Smooth muscle cell (in vitro differentiated cells): ENCODE results near the gene MYZAP. TPM values are rescaled to one million over a fixed set of nuclear protein-coding genes. Genes with fewer than 3 reads are reported as not detected.
A peak's percentile ranks its signal among the peaks of the same experiment; 100 is the strongest.

Source experiments
- DNase-seq: peaks from one replicate; lab custom pipeline; 2025; ENCODE audit not compliant: unreplicated experiment; lab: John Stamatoyannopoulos, UW
- H2AFZ ChIP-seq: fragments of 200-600 bp; sonication (generic); 2 replicates; pipeline ENCODE4 v1.6.0; 2016; ENCODE audit warnings: antibody characterized with exemption, low read depth, mild to moderate bottlenecking
- H3F3A ChIP-seq: fragments of 200-600 bp; sonication (generic); 2 replicates; pipeline ENCODE4 v1.6.0; 2017; ENCODE audit warnings: antibody characterized with exemption, low read depth
- H3K27ac ChIP-seq: fragments of 200-600 bp; sonication (generic); 2 replicates; pipeline ENCODE4 v1.5.1; 2016; ENCODE audit warnings: low read depth, mild to moderate bottlenecking
- H3K27me3 ChIP-seq: fragments of 200-600 bp; sonication (generic); 2 replicates; pipeline ENCODE4 v1.6.1; 2016; ENCODE audit warnings: low read depth, mild to moderate bottlenecking
- H3K36me3 ChIP-seq: fragments of 200-600 bp; sonication (generic); 2 replicates; pipeline ENCODE4 v1.5.1; 2016; ENCODE audit warnings: low read depth
- H3K4me1 ChIP-seq: fragments of 200-600 bp; sonication (generic); 2 replicates; pipeline ENCODE4 v1.5.1; 2016; ENCODE audit warnings: low read depth
- H3K4me2 ChIP-seq: fragments of 200-600 bp; sonication (generic); 2 replicates; pipeline ENCODE4 v1.6.0; 2016; ENCODE audit warnings: mild to moderate bottlenecking
- H3K4me3 ChIP-seq: fragments of 200-600 bp; sonication (generic); 2 replicates; pipeline ENCODE4 v1.5.1; 2016; ENCODE audit warnings: mild to moderate bottlenecking
- H3K79me2 ChIP-seq: fragments of 200-600 bp; sonication (generic); 2 replicates; pipeline ENCODE4 v1.6.0; 2016; ENCODE audit warnings: low read depth, mild to moderate bottlenecking
- H3K9ac ChIP-seq: fragments of 200-600 bp; sonication (generic); 2 replicates; pipeline ENCODE4 v1.6.0; 2016; ENCODE audit warnings: low read depth
- H3K9me3 ChIP-seq: fragments of 200-600 bp; sonication (generic); replicated peaks from 2 replicates; pipeline ENCODE4 v1.5.1; 2016; ENCODE audit warnings: low read depth
- H4K20me1 ChIP-seq: fragments of 200-600 bp; sonication (generic); 2 replicates; pipeline ENCODE4 v1.6.0; 2016; ENCODE audit warnings: low read depth
- WGBS: methylation state at CpG from one replicate; pipeline ENCODE4 v1.1.7; 2016; ENCODE audit warnings: low lambda C conversion rate; 5-methylcytosine and 5-hydroxymethylcytosine counted together
- polyA plus RNA-seq: library from polyadenylated mRNA; unstranded; fragments of >200 nt; fragmentation: Nextera tagmentation; extraction: Ambion mirVana; gene quantifications from 2 replicates; pipeline ENCODE4 v1.2.1, GENCODE V29; 2016
- total RNA-seq: library from RNA; depleted of rRNA; stranded (reverse); fragments of >200 nt; gene quantifications from 2 replicates; pipeline ENCODE4 v1.2.3, GENCODE V29; 2014
- TF ChIP-seq, protein P1 (sequence below): fragments of 200-600 bp; sonication (generic); IDR thresholded peaks from 2 replicates; pipeline ENCODE4 v1.5.1; 2017; ENCODE audit warnings: borderline replicate concordance, mild to moderate bottlenecking, antibody characterized with exemption; ENCODE audit not compliant: insufficient read depth, poor library complexity, severe bottlenecking

The MYZAP gene
- total and polyA plus RNA-seq, 2 experiments from 2014 or later, result 0.09 to 0.65 TPM

DNA sequence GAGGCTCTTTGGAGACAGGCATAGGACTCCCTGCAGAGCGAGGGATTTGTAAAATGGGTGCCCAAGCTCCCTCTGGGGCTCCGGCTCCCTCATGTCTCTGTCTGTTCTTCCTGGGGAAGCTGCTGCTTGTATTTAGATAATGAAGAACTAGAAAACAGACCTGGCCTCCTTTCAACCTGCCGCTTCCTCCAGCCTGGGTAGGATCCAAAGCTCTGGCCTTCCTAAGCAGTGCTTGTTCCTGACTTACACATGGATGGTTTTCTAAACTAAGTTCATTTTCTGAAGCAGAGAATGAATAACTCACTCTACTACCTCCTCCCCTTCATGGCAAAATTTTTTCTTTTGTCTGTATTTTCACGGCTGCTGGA is 36.9 kb upstream of the MYZAP start:
- H3K9ac ChIP-seq, result no peak overlapping the region
- no peaks in the 10 kb centered on the region for H3K27me3 ChIP-seq
- no peaks in the 10 kb centered on the region for H3K9me3 ChIP-seq
- H3K79me2 ChIP-seq, result no peaks in the 10 kb centered on the region
- H3K4me3 ChIP-seq, result no peak overlapping the region
- no peak for DNase-seq
- TF ChIP-seq, protein P1, sequence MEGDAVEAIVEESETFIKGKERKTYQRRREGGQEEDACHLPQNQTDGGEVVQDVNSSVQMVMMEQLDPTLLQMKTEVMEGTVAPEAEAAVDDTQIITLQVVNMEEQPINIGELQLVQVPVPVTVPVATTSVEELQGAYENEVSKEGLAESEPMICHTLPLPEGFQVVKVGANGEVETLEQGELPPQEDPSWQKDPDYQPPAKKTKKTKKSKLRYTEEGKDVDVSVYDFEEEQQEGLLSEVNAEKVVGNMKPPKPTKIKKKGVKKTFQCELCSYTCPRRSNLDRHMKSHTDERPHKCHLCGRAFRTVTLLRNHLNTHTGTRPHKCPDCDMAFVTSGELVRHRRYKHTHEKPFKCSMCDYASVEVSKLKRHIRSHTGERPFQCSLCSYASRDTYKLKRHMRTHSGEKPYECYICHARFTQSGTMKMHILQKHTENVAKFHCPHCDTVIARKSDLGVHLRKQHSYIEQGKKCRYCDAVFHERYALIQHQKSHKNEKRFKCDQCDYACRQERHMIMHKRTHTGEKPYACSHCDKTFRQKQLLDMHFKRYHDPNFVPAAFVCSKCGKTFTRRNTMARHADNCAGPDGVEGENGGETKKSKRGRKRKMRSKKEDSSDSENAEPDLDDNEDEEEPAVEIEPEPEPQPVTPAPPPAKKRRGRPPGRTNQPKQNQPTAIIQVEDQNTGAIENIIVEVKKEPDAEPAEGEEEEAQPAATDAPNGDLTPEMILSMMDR, result no peak
- H2AFZ ChIP-seq, result no peak overlapping the region
- peaks cover 29% of the 10 kb centered on the region for H3K4me1 ChIP-seq
- H3F3A ChIP-seq, result peaks cover 8% of the 10 kb centered on the region
- peak overlapping the region; percentile 34 for H3K4me2 ChIP-seq
- H3K36me3 ChIP-seq, result no peaks in the 10 kb centered on the region
- no peaks in the 10 kb centered on the region for H4K20me1 ChIP-seq
- 84% methylated on average over 4 of the region's 4 CpGs for WGBS
- H3K27ac ChIP-seq, result peak overlapping the region; percentile 2

DNA sequence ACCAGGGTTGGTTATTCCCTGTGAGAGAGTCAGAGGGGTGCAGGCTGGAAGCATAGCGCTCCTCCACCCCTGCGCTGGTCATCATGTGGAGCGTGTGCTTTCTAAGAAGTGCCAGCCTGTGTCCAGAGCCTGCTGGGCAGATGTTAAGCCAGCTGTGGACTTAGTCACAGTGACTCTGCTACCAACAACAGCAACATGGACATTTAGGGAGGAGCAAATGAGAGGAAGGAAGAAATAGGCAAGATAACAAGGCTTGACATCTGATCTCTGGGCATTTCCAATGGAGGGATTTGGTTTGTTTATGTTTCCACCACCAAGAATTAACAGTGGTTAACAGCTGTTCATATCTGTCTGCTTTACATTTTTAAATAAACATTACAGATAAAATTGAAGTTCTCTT is 36.4 kb upstream of the MYZAP start:
- DNase-seq, result no peak
- Histone ChIP-seq H3K36me3 (no peaks in the 10 kb centered on the region), H3F3A (peaks cover 8% of the 10 kb centered on the region), H4K20me1 (no peaks in the 10 kb centered on the region), H3K9ac (no peak overlapping the region), H3K9me3 (no peaks in the 10 kb centered on the region), H2AFZ (no peak overlapping the region), H3K27me3 (no peaks in the 10 kb centered on the region), H3K4me1 (peaks cover 29% of the 10 kb centered on the region), H3K79me2 (no peaks in the 10 kb centered on the region), H3K27ac (peak overlapping the region; percentile 2), H3K4me3 (no peak overlapping the region), H3K4me2 (peak overlapping the region; percentile 33)
- 69% methylated on average over 3 of the region's 3 CpGs for WGBS
- TF ChIP-seq, protein P1, result no peak

DNA sequence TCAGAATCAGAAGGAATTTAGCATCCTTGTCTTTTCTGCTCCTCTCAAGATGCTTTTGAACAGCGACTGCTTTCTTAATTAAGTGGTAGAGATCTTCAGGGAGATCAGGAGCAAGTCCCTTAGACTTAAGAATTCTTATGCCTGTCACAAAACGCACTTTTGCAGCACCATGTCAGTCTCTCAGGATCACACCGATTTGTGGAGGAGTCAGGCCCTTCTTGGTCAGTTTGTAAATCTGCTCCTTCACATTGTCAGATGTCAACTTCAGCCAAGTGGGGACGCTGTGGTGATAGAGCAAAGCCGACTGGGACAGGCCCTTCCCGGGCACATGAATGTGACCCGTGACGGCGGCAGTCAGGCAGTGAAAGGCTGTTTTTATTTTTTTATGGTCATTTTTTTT is 35.7 kb upstream of the MYZAP start:
- H3K36me3 ChIP-seq, result no peaks in the 10 kb centered on the region
- peaks cover 8% of the 10 kb centered on the region for H3F3A ChIP-seq
- H3K9ac ChIP-seq, result no peak overlapping the region
- H3K27me3 ChIP-seq, result no peaks in the 10 kb centered on the region
- H3K9me3 ChIP-seq, result no peaks in the 10 kb centered on the region
- no peak overlapping the region for H3K27ac ChIP-seq
- H2AFZ ChIP-seq, result no peak overlapping the region
- H4K20me1 ChIP-seq, result no peaks in the 10 kb centered on the region
- no peaks in the 10 kb centered on the region for H3K79me2 ChIP-seq
- TF ChIP-seq, protein P1, result no peak
- peaks cover 29% of the 10 kb centered on the region for H3K4me1 ChIP-seq
- no peak overlapping the region for H3K4me2 ChIP-seq
- DNase-seq, result no peak
- WGBS, result 89% methylated on average over 9 of the region's 9 CpGs
- no peak overlapping the region for H3K4me3 ChIP-seq

DNA sequence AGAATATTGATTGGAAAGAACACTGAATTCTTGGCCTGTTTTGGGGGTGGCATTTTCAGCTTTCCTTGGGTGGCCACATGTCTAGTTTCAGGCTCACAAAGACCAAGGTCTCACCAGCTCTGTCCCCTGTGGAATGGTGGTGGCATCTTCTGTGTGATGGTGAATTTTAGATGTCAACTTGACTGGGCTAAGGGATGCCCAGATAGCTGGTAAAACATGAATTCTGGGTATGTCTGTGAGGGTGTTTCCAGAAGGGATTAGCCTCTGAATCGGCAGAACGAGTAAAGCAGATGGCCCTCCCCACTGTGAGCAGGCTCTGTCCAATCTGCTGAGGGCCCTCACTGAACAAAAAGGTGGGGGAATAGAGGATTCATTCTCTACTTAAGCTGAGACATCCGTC is 34.4 kb upstream of the MYZAP start:
- no peak overlapping the region for H3K4me3 ChIP-seq
- TF ChIP-seq, protein P1, result no peak
- H2AFZ ChIP-seq, result no peak overlapping the region
- H3K9ac ChIP-seq, result no peak overlapping the region
- H3K79me2 ChIP-seq, result no peaks in the 10 kb centered on the region
- no peaks in the 10 kb centered on the region for H3K27me3 ChIP-seq
- DNase-seq, result no peak
- H3K4me2 ChIP-seq, result no peak overlapping the region
- WGBS, result 97% methylated on average over 3 of the region's 3 CpGs
- H3K36me3 ChIP-seq, result no peaks in the 10 kb centered on the region
- no peaks in the 10 kb centered on the region for H3K9me3 ChIP-seq
- H3K27ac ChIP-seq, result no peak overlapping the region
- peaks cover 8% of the 10 kb centered on the region for H3F3A ChIP-seq
- peaks cover 19% of the 10 kb centered on the region for H3K4me1 ChIP-seq
- H4K20me1 ChIP-seq, result no peaks in the 10 kb centered on the region
